Progenitor cell of endocrine pancreas (in vitro differentiated cells): Measurements from ENCODE around the gene ANXA11. TPM values are rescaled to one million over a fixed set of nuclear protein-coding genes. Genes with fewer than 3 reads are reported as not detected.

Source experiments
- DNase-seq: peaks from one replicate; pipeline ENCODE4 v3.0.0; 2021; ENCODE audit warnings: low spot score; ENCODE audit not compliant: unreplicated experiment
- H3K27ac Mint-ChIP-seq: 2 replicates; pipeline ENCODE4 v1.8.0; 2021; ENCODE audit warnings: mild to moderate bottlenecking, moderate library complexity, mixed read lengths
- H3K27me3 Mint-ChIP-seq: 2 replicates; pipeline ENCODE4 v1.8.0; 2021; ENCODE audit warnings: mixed read lengths
- H3K36me3 Mint-ChIP-seq: 2 replicates; pipeline ENCODE4 v1.8.0; 2022; ENCODE audit warnings: mixed read lengths; ENCODE audit not compliant: insufficient read depth
- H3K4me1 Mint-ChIP-seq: 2 replicates; pipeline ENCODE4 v1.8.0; 2021; ENCODE audit warnings: low read depth, mixed read lengths
- H3K4me3 Mint-ChIP-seq: 2 replicates; pipeline ENCODE4 v1.8.0; 2021; ENCODE audit warnings: low read depth, mild to moderate bottlenecking, moderate library complexity, mixed read lengths
- H3K9me3 Mint-ChIP-seq: 2 replicates; pipeline ENCODE4 v1.8.0; 2021; ENCODE audit warnings: low read depth, mixed read lengths
- CTCF ChIP-seq: fragments of 200-600 bp; sonication (generic); IDR thresholded peaks from one replicate; pipeline ENCODE4 v1.5.0; 2021; ENCODE audit warnings: antibody characterized with exemption, mild to moderate bottlenecking; ENCODE audit not compliant: unreplicated experiment
- total RNA-seq: library from RNA; stranded (reverse); gene quantifications from 2 replicates; pipeline ENCODE4 v1.2.1, GENCODE V29; 2021

The ANXA11 gene
- total RNA-seq, 1 donor from 2014 or later, result 120 TPM

GRCh38 chr10:80159166-80159873 lies 46.0 kb downstream of the ANXA11 start:
- Mint-ChIP-seq H3K4me1 (peaks cover 2% of the 10 kb centered on the region), H3K4me3 (no peak overlapping the region), H3K27me3 (no peaks in the 10 kb centered on the region), H3K36me3 (peaks cover 25% of the 10 kb centered on the region), H3K27ac (no peak overlapping the region), H3K9me3 (no peaks in the 10 kb centered on the region)
- DNase-seq, result no peak
- no peak for TF ChIP-seq CTCF

- Mint-ChIP-seq H3K27me3 (no peaks in the 10 kb centered on the region), H3K27ac (no peak overlapping the region), H3K4me1 (peaks cover under 1% of the 10 kb centered on the region), H3K36me3 (peaks cover 25% of the 10 kb centered on the region), H3K4me3 (no peak overlapping the region), H3K9me3 (no peaks in the 10 kb centered on the region)
- DNase-seq, result no peak
- no peak for TF ChIP-seq CTCF
These were observed 46.7 kb downstream of the ANXA11 start for GRCh38 chr10:80158598-80159127.

- Mint-ChIP-seq H3K27ac (no peak overlapping the region), H3K4me1 (no peaks in the 10 kb centered on the region), H3K36me3 (peaks cover 27% of the 10 kb centered on the region), H3K27me3 (no peaks in the 10 kb centered on the region), H3K9me3 (no peaks in the 10 kb centered on the region), H3K4me3 (no peak overlapping the region)
- DNase-seq, result no peak
- no peak for TF ChIP-seq CTCF
These were observed 47.2 kb downstream of the ANXA11 start for GRCh38 chr10:80158126-80158525.

GRCh38 chr10:80157561-80157960 lies 47.8 kb downstream of the ANXA11 start:
- Mint-ChIP-seq H3K4me3 (no peak overlapping the region), H3K27ac (no peak overlapping the region), H3K9me3 (no peaks in the 10 kb centered on the region), H3K27me3 (no peaks in the 10 kb centered on the region), H3K4me1 (no peaks in the 10 kb centered on the region), H3K36me3 (peaks cover 27% of the 10 kb centered on the region)
- no peak for DNase-seq
- no peak for TF ChIP-seq CTCF

GRCh38 chr10:80156216-80156615 lies 49.1 kb downstream of the ANXA11 start:
- H3K36me3 Mint-ChIP-seq, result peaks cover 23% of the 10 kb centered on the region
- H3K27me3 Mint-ChIP-seq, result no peaks in the 10 kb centered on the region
- no peaks in the 10 kb centered on the region for H3K4me1 Mint-ChIP-seq
- no peak overlapping the region for H3K27ac Mint-ChIP-seq
- no peak for DNase-seq
- no peaks in the 10 kb centered on the region for H3K9me3 Mint-ChIP-seq
- H3K4me3 Mint-ChIP-seq, result no peak overlapping the region
- TF ChIP-seq CTCF, result no peak
